Transverse colon (tissue), 4 donors: Measurements from ENCODE around the gene NEDD4L. TPM values are rescaled to one million over a fixed set of nuclear protein-coding genes. Genes with fewer than 3 reads are reported as not detected.

Source experiments
- DNase-seq: peaks from one replicate; pipeline ENCODE4 v3.0.0-alpha.2; 2019
- H3K27ac ChIP-seq, 4 donors: fragments of 200-600 bp; sonication (generic); 2 replicates each; pipeline ENCODE4 v1.5.1; 2016 to 2018; ENCODE audit warnings: inconsistent platforms in 4 of 4
- H3K27me3 ChIP-seq: fragments of 200-600 bp; sonication (generic); 2 replicates; pipeline ENCODE4 v1.5.1; 2017; ENCODE audit warnings: inconsistent platforms
- H3K36me3 ChIP-seq, 4 donors: fragments of 200-600 bp; sonication (generic); 2 replicates each; pipeline ENCODE4 v1.5.1; 2017 to 2019; ENCODE audit warnings: inconsistent platforms in 4 of 4
- H3K4me1 ChIP-seq, 4 donors: fragments of 200-600 bp; sonication (generic); 2 replicates each; pipeline ENCODE4 v1.5.1; 2017 to 2020; ENCODE audit warnings: inconsistent platforms in 4 of 4
- H3K4me3 ChIP-seq, 4 donors: fragments of 200-600 bp; sonication (generic); 1 replicate in 1 of 4; 2 replicates in 3 of 4; pipeline versions ENCODE4 v1.5.1 to v1.6.1; 2017 to 2019; ENCODE audit warnings: inconsistent platforms in 4 of 4
- H3K9me3 ChIP-seq, 2 donors: fragments of 200-600 bp; sonication (generic); 2 replicates each; pipeline ENCODE4 v1.5.1; 2017 to 2019; ENCODE audit warnings: inconsistent platforms in 2 of 2
- CTCF ChIP-seq, 5 experiments: fragments of 200-600 bp in 3 of 5; fragments of 450-650 bp in 2 of 5; sonication (generic) in 3 of 5; IDR thresholded peaks; 1 replicate in 2 of 5; 2 replicates in 3 of 5; pipeline ENCODE4 v1.5.1; 2016 to 2017; ENCODE audit warnings: antibody characterized with exemption in 5 of 5, inconsistent platforms in 3 of 5, mild to moderate bottlenecking in 2 of 5, moderate library complexity in 1 of 5
- EP300 ChIP-seq: sonication (generic); formaldehyde crosslinking; IDR thresholded peaks from one replicate; pipeline ENCODE4 v1.6.1; 2017; ENCODE audit warnings: antibody characterized with exemption, low read depth
- POLR2A ChIP-seq: fragments of 450-650 bp; IDR thresholded peaks from one replicate; pipeline ENCODE4 v1.6.1; 2016; ENCODE audit warnings: antibody characterized with exemption, mild to moderate bottlenecking, moderate library complexity
- POLR2AphosphoS5 ChIP-seq, 3 donors: sonication (generic); formaldehyde crosslinking; IDR thresholded peaks; one replicate each; pipeline ENCODE4 v1.6.1; 2016; ENCODE audit warnings: antibody characterized with exemption in 3 of 3
- WGBS, 2 donors: methylation state at CpG; one replicate each; pipeline ENCODE4 v1.1.5; 2018; ENCODE audit warnings: low coverage in 1 of 2; 5-methylcytosine and 5-hydroxymethylcytosine counted together
- in situ Hi-C, 4 donors: fragments of 200-750 bp; cut with MboI; loops; one replicate each; pipeline versions ENCODE4 v1.15.0 to v1.15.1; 2017; ENCODE audit warnings: low sequenced_read_pairs in 3 of 4, low pct_ligation_motif_present in 1 of 4, low pct_unique_long_range_greater_than_20kb in 1 of 4
- intact Hi-C: fragments of 100-400 bp; cut with DNase I; formaldehyde crosslinking; loops from one replicate; pipeline ENCODE4 v1.15.1; 2023; ENCODE audit warnings: low total_unique reads
- total RNA-seq, 4 donors: library from RNA; depleted of rRNA; stranded (reverse); fragments of >200 nt; gene quantifications; one replicate each; pipeline ENCODE4 v1.1.0, GENCODE V29; 2016

Gene NEDD4L
- total RNA-seq, 4 donors from 2014 or later = 217 to 773 (median 305) TPM

DNA sequence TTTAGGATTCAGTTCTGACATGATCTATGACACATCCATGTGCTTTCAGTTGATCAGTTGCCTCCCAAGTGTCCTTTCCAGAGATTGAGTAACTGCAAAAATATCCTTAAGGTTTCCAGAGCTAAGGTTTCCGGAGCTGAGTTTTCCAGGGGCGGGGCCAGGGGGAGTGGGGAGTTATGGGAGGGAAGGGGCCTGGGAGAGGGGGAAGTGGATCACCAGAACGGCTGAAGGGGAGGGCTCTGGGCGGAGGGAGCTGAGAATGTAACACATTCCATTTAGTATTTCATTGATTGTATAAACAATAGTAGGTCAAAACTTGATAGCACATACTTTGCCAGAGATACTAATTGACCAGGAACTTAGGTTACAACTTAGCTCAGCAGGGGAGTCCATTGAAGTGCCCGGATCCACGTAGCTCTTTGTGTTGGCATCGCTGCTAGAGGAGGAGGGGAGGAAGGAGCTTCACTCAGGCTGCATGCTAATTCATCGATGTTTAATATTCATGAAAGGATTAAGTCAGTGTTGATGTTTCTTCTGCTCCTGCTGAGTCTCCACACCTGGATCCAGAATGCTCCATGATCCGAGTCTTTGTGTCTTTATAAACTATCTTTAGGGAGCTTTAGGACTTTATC lies 295.1 kb downstream of the NEDD4L start:
- H3K36me3 ChIP-seq = peaks cover 0 to 18% (median 6%) of the 10 kb centered on the region in 4 donors
- no peaks in the 10 kb centered on the region for H3K27me3 ChIP-seq
- DNase-seq = no peak
- TF ChIP-seq POLR2A (no peak), EP300 (no peak), CTCF (IDR thresholded peaks at IDR 0.05) (no peak), POLR2AphosphoS5 (IDR thresholded peaks at IDR 0.05) (no peak)
- intact Hi-C loops (no loop called here), in situ Hi-C loops (no loop called here)
- WGBS, 2 donors = 70 to 75% methylated on average over 7 to 9 of the region's 9 CpGs
- H3K9me3 ChIP-seq = no peaks in the 10 kb centered on the region
- H3K4me3 ChIP-seq = no peak overlapping the region
- H3K4me1 ChIP-seq = peaks cover 4 to 16% (median 12%) of the 10 kb centered on the region in 4 donors
- H3K27ac ChIP-seq = no peak overlapping the region

- H3K36me3 ChIP-seq = peaks cover 0 to 16% (median 4%) of the 10 kb centered on the region in 4 donors
- no peak for DNase-seq
- H3K9me3 ChIP-seq = no peaks in the 10 kb centered on the region
- TF ChIP-seq EP300 = no peak
- no peak for TF ChIP-seq POLR2A
- TF ChIP-seq CTCF (IDR thresholded peaks at IDR 0.05) = no peak
- no peak for TF ChIP-seq POLR2AphosphoS5 (IDR thresholded peaks at IDR 0.05)
- H3K27me3 ChIP-seq = no peaks in the 10 kb centered on the region
- H3K27ac ChIP-seq = no peak overlapping the region
- intact Hi-C loops (no loop called here), in situ Hi-C loops (no loop called here)
- WGBS, 2 donors = 90 to 95% methylated on average over 4 to 5 of the region's 5 CpGs
- H3K4me3 ChIP-seq = no peak overlapping the region
- H3K4me1 ChIP-seq = peaks cover 4 to 16% (median 12%) of the 10 kb centered on the region in 4 donors
Measured at GRCh38 chr18:58339890-58340289, 295.9 kb downstream of the NEDD4L start.

DNA sequence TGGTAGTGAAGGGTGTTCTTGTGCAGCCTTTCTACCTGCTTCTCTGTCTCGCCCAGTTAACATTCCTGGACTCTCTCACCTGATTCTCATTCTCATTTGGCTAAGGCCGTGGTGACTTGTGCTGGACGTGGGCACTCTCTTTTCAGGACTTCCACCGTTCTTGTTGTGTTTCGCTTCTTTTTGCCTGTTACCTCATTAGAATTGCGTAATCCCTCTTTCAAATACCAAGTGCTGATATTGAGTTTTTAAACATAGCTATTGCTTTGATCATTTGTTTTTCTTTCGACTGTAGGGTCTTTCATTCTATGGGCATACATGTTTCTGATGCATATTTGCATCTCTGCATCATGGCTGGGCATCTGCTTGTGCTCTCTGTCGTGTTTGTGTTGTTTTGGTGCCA lies 297.9 kb downstream of the NEDD4L start:
- Histone ChIP-seq H3K4me3 (no peak overlapping the region), H3K4me1 (peaks cover 4 to 15% (median 11%) of the 10 kb centered on the region in 4 donors), H3K27ac (no peak overlapping the region), H3K36me3 (peaks cover 0 to 10% (median 4%) of the 10 kb centered on the region in 4 donors), H3K9me3 (no peaks in the 10 kb centered on the region), H3K27me3 (no peaks in the 10 kb centered on the region)
- intact Hi-C loops (no loop called here), in situ Hi-C loops (no loop called here)
- TF ChIP-seq POLR2AphosphoS5 (IDR thresholded peaks at IDR 0.05) = no peak
- no peak for TF ChIP-seq EP300
- no peak for TF ChIP-seq CTCF (IDR thresholded peaks at IDR 0.05)
- TF ChIP-seq POLR2A = no peak
- whole genome bisulfite sequencing, 2 donors = 87% methylated on average over 7 to 8 of the region's 8 CpGs
- DNase-seq = no peak

GRCh38 chr18:58344080-58344670 lies 300.1 kb downstream of the NEDD4L start:
- Histone ChIP-seq H3K9me3 (no peaks in the 10 kb centered on the region), H3K27ac (no peak overlapping the region), H3K27me3 (no peaks in the 10 kb centered on the region), H3K36me3 (peaks cover 0 to 17% (median 5%) of the 10 kb centered on the region in 4 donors), H3K4me1 (no peaks in the 10 kb centered on the region), H3K4me3 (no peak overlapping the region)
- DNase-seq = no peak
- TF ChIP-seq EP300 (no peak), POLR2AphosphoS5 (IDR thresholded peaks at IDR 0.05) (no peak), CTCF (IDR thresholded peaks at IDR 0.05) (no peak), POLR2A (no peak)
- intact Hi-C loops (no loop called here), in situ Hi-C loops (no loop called here)
- 86 to 100% methylated on average over 1 to 3 of the region's 3 CpGs for WGBS, 2 donors
